NCI-H2029 treated with DMSO at 0.1 percent for 48 hours (cell line): Measurements from ENCODE around the gene GARNL3.

Experiments used
- DNase-seq: peaks from one replicate; lab custom pipeline; 2025; lab: John Stamatoyannopoulos, UW

The GARNL3 gene

DNA sequence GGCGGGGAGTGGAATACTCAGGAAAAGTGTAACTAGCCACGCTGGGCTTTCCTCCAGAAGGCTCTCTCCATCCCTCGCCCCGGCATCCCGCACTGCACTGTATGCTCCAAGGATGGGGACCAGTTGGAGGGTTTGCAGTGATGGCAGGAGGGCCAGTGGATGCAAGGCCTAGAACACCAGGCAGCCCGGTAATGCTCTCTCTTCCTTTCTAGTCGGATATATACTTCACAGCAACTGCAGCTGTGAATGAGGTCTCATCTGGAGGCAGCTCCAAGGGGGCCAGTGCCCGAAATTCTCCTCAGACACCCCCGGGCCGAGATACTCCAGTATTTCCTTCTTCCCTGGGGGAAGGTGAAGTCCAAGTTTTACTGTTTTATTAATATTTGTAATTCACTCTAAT lies 122.4 kb downstream of the GARNL3 start:
- DNase-seq = no peak

DNA sequence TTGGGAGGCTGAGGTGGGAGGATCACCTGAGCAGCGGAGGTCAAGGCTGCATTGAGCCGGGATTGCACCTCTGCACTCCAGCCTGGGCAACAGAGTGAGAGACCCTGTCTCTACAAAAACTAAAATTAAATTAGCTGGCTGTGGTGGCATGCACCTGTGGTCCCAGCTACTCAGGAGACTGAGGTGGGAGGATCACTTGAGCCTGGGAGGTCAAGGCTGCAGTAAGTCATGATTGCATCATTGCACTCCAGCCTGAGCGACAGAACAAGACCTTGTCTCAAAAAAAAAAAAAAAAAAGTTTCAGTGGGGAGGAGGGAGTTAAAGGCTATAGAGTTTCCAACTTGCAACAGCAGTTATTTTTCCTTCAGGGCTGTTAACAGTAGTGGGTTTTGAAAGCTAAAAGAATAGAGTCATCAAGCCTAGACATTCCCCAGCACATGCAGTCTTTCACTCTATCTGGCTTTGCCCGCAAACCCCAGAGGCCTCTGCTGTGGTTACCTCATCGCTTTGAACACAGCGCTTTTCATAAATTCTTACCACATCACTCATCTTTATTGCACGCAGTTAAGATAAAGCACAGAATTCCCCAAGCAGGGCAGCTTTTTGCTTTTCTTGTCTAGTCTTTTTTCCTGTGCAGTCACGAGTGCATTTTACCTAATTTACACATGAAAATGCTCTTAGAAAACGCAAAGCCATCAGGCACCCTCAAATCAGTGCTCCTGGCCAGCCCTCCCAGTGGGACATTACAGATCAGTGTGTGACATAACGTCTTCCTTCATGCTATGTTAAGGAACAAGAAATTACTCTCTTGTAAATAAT lies 123.7 kb downstream of the GARNL3 start:
- DNase-seq = no peak

DNA sequence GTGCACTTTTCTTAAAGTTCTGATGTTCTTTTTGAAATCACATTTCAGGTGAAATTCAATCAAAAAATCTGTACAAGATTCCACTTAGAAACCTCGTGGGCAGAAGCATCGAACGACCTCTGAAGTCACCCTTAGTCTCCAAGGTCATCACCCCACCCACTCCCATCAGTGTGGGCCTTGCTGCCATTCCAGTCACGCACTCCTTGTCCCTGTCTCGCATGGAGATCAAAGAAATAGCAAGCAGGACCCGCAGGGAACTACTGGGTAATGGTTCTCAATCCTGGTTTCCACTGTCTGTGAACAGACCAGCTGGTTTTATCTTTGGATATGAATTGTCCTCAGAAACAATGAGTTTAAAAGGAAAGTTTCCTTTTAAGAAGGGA lies 124.3 kb downstream of the GARNL3 start:
- DNase-seq = no peak

DNA sequence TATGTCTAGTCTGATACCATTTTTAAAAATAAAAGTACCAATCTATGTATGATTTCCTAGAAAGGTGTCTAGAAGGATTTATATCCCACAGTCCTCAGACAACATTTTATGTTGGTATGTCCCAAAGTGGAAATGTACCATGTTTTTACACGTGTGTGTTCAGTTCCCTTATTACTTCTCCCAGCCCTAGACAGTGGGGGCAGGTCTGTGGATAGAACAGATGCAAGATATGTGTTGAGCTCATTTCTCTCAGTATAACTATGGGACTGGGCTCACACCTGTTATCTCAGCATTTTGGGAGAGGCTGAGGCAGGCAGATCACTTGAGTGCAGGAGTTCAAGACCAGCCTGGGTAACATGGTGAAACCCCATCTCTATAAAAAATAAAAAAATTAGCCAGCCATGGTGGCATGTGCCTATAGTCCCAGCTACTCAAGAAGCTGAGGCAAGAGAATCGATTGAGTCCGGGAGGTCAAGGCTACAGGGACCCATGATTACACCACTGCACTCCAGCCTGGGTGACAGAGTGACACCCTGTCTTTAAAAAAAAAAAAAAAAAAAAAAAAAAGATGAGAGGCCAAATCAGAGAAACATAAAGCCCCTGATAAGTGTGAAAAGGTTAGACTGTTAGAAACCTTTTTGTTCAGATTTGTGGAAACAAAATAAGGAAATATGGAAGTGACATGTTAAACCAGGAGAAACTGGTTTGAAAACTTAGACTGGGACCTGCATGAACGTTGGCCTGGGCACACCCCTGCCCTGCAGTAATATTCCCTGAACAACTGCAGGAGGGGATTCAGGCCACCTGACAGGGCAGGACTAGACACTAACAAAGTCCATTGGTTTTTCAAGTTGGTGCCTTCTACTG lies 125.0 kb downstream of the GARNL3 start:
- no peak for DNase-seq

DNA sequence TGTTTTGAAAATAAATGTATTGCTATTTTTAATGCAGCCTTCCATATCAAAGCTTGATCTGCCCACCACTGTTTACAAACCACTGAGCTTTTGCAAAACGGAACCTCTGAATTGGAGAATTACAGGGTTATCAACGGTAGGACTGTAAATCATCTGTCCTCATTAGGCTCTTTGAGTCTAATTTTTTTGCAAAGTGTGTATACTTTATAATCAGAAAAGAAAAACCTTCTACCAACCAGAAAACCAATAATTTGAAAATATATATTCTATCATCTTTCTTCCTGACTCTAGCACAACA lies 125.6 kb downstream of the GARNL3 start:
- DNase-seq = no peak

DNA sequence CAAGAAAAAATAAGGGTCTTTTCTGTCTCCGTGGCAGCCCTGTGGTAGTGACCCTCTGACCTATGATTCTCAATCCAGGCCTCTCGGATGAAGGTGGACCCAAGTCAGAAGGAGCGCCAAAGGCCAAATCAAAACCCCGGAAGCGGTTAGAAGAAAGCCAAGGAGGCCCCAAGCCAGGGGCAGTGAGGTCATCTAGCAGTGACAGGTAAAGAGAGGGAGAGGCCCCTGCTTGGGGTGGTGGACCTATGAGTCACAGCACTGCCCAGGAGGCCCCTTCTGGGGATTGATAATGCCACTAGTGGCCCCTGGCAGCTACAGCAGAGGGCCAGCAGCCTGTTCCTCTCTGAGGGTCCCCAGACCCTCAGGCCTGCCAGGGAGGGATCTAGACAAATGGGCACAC lies 126.0 kb downstream of the GARNL3 start:
- DNase-seq = no peak

DNA sequence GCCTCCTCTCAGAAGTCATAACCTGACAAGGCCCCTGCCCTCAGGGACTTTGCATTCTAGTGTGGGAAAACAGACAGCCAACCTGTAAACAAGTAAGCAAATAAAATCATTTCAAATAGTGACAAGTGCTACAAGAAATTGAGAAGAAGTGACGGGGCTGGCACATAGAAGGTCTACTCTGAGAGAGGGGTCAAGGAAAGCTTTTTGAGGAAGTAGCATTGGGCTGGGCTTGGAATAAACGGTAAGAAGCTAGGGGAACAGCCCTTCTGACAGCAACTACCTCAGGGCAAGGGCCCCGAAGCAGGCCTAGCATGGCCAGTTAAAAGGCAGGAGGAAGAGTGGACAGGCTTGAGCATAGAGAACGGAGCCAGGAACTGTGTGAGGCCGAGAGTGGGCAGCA lies 127.6 kb downstream of the GARNL3 start:
- DNase-seq = no peak

DNA sequence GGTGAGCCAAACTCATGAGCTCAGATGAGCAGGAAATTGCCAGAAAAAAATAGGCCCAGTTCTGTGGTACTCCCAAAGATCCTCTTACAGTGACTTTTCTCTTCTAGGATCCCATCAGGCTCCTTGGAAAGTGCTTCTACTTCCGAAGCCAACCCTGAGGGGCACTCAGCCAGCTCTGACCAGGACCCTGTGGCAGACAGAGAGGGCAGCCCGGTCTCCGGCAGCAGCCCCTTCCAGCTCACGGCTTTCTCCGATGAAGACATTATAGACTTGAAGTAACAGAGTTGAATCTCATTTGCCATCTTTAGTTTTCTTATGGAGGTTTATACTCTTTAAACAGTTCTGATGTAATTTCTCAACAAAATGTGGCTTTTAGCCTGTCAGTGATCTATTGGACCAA lies 128.4 kb downstream of the GARNL3 start:
- DNase-seq = no peak

DNA sequence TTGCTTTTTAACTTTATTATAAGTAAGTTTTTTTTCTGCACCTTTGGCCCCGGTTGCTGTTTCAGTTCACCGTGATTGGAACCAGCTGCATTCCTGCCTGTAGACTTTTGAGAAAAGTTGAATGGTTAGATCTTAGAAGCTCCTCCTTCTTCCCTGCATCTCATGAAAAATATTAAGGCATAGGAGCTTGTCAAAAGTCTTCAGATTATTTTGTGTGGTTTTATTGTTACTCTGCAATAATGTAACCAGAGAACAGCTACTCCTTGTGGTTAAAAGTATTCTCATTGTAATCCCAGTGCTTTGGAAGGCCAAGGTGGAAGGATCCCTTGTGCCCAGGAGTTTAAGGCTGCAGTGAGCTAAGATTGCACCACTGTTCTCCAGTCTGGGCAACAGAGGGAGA lies 129.1 kb downstream of the GARNL3 start:
- DNase-seq = no peak

DNA sequence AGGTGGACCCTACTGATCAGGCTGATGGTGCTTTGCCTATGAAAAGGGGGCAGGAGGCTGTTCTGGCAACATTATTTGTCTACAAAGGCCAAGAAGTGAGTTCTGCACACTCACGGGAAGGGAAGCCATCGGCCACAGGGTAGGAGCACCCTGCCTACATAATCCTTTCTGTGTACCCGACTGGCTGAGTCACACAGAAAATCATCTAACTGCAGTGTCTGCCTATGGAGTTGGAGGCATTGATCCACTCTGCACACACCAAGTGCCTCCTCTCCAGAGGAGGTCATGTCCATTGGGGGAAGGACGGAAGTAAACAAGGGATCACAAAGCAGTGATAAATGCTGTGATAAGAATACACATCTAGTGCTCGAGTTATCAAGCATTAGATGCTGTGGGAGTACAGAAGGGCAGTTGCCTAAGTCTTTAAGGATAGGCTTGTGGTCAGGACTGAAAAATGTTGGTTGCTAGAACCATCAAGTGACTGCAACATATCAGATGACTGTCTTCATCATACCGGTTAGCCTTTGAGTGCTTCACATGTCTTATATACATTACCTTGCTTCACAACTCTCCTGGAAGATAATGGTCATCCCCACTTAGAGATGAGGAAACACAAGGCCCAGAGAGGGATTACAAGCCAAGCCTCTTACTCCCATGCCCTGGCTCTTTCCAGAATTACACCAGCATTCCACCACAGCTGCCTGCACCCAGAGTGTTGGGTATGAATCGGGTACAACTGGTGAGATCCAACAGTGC lies 131.1 kb downstream of the GARNL3 start:
- DNase-seq = no peak

DNA sequence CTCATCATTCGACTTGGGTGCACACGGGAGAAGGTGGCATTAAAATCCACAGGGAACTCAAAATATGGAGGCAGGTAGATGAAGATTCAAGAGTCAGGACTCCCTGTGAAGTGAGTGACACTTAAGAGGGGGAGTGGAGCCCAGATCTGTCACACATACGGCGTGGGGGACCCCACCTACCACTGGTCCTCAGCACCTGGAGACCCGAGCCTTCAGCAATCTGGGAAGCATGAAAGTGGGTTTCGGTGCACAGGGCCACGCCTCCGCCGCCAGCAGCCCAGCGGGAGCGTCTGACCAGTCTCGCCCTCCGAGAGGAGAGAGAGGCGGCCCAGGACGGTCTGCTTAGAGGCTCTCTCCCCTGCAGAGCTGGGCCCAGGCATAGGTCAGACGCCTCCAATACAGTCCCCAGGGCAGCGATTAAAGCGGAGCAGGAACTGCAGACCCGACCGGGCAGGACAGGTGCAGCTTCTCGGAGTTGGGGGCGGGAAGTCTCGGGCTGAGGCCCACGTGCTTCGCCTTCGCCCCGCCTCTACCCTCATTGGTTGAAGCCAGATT lies 131.8 kb downstream of the GARNL3 start:
- no peak for DNase-seq

DNA sequence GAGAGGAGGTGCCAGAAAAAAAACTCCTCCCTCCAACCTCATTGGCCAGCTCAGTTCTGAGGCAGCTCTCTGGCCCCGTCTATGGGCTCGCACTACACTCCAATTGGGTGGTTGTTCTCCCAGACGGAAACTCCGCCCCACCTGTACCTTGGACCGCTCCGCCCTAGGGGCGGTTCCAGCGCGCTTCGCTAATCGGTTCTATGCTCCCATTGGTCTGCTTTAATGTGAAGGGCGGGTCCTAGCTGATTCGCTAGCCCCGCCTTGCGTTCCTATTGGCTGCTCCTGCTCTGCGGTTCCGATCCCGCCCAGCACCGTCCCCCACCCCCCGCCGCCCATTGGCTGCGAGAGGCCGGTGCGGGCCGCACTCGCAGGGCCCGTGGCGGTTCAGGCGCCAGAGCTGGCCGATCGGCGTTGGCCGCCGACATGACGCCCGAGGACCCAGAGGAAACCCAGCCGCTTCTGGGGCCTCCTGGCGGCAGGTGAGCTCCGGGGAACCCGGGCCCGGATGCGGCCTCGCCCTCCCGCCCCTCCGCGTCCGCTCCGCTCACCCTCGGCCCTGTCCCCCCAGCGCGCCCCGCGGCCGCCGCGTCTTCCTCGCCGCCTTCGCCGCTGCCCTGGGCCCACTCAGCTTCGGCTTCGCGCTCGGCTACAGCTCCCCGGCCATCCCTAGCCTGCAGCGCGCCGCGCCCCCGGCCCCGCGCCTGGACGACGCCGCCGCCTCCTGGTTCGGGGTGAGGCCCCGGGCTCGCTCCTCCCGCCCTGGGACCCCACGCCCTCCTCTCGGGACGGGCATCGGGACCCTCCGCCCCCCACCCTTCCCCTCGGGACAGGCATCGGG lies 132.5 kb downstream of the GARNL3 start, which contains the start of gene SLC2A8:
Gene SLC2A8, plus strand, starts transcription at position 362 of the 838 bp plus-strand sequence. Its CDS starts 62 bp downstream, at position 424.
- DNase-seq = peak; percentile 98

DNA sequence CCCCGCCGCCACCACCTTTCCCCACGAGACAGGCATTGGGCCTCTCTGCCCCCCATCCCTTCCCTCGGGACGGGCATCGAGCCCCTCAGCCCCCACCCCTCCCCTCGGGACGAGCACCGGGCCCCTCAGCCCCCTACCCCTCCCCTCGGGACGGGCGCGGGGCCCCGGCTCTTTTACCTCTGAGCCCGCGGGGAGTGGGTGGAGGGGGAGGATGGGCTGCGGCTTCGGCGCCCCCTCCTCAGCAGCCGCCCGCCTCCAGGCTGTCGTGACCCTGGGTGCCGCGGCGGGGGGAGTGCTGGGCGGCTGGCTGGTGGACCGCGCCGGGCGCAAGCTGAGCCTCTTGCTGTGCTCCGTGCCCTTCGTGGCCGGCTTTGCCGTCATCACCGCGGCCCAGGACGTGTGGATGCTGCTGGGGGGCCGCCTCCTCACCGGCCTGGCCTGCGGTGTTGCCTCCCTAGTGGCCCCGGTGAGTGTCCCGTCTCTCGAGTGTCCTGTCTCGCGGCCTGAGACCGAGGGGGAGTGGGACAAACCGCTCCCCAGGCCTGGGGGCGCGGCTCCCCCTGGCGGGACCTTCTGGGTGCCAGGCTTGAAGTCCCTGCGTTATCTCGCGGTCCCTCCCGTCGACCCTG lies 133.2 kb downstream of the GARNL3 start:
- DNase-seq = no peak

DNA sequence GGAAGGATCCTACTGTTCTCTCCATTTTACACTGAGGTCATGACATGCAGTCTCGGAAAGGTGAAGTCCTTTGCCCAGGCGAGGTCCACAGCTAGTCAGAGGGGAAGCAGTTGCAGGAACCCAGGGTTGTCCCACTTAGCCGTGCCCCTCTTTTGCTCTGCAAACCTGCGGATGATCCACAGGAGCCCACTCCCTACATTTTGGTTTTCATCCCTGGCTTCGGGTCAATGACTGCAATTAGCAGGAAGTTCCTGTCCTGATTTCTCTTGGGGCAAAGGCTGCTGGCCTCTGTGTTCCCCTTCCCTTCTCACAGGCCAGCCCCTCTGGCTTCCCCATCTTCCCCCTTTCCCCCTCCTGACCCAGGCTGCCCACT lies 133.7 kb downstream of the GARNL3 start:
- DNase-seq = no peak

DNA sequence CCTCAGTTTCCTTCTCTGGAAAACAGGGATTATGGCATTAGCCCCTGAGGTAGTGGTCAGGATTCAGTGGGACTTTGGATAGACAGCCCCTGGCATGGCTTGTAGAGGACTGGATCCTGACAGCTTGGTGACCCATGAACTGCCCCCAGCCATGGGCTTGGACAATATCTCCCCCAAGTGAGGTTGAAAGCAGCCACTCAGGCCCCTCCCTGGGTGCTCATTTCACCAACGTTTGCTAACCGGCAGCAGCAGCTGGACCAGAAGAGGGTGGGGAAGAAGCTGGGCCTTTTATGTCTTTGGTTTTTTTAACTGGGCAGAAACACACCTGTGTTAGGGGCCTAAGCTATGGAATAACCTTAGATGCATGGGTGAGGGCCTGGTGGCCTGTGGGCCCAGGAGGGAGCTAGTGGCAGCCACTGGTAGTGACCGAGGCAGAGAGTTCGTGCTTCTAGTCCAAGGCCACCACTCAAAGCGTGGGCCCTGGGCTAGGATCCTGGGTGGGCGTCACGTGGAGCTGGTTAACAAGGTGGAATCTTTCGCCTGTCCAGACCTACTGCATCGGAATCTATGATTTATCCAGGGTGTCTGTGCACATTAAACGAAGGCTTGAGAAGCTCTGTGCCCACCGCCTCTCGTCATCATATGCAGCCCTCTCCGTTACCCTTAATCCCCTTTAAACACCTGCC lies 134.3 kb downstream of the GARNL3 start:
- DNase-seq = no peak

DNA sequence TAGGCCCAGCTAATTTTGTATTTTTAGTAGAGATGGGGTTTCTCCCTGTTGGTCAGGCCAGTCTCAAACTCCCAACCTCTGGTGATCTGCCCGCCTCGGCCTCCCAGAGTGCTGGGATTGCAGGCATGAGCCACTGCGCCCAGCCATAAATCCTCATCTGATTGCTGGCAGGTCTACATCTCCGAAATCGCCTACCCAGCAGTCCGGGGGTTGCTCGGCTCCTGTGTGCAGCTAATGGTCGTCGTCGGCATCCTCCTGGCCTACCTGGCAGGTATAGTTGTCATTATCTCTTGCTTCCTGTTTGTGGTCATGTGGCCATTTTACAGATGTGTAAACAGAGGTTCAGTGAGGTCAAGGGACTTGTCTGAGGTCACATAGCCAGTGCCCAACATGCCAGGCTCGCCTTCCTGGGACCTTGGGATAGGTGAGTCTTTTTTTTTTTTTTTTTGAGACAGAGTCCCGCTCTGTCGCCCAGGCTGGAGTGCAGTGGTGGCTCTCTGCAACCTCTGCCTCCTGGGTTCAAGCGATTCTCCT lies 135.2 kb downstream of the GARNL3 start:
- no peak for DNase-seq

DNA sequence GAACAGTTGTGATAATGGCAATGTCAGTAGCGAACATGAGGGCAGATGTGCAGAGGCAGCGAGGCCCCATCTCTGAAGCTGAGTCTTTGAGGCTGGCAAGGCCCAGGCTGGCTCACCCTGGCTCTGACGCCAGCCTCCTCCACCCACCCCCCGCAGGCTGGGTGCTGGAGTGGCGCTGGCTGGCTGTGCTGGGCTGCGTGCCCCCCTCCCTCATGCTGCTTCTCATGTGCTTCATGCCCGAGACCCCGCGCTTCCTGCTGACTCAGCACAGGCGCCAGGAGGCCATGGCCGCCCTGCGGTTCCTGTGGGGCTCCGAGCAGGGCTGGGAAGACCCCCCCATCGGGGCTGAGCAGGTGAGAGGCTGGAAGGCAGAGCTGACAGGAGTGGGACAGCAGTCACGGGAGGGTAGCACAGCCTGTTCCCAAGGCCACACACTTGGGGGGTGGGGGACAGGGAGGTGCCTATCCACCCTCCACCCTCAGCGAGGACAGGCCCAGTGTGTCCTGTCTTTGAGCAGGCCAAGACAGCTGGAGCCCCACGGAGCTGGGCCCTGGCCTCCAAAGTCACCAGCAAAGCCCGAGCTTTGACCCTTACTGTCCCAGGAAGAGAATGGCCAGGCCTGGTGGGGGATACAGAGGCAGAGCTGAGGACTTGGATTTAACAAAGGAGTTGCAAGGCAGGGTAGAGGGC lies 138.0 kb downstream of the GARNL3 start:
- DNase-seq = no peak

DNA sequence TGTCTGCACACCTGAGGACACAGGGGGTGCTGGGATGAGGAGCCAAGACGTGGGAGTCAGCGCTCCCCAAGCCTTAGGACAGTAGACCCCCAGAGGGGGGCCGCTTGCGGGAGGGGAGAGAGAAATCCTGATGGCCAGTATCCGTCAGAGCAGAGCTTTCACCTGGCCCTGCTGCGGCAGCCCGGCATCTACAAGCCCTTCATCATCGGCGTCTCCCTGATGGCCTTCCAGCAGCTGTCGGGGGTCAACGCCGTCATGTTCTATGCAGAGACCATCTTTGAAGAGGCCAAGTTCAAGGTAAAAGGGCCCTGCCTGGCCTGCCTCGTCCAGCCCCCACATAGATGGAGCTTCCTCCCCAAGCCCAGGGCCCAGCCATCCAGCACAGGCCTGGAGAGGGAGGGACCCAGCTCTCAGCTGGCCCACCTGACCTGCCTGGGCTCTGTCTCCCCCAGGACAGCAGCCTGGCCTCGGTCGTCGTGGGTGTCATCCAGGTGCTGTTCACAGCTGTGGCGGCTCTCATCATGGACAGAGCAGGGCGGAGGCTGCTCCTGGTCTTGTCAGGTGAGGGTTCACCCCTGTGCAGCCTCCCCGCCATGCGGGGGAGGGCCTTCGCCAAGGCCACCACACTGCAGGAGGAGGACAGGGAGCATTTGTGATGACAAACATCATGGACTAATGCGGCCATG lies 139.1 kb downstream of the GARNL3 start:
- no peak for DNase-seq

DNA sequence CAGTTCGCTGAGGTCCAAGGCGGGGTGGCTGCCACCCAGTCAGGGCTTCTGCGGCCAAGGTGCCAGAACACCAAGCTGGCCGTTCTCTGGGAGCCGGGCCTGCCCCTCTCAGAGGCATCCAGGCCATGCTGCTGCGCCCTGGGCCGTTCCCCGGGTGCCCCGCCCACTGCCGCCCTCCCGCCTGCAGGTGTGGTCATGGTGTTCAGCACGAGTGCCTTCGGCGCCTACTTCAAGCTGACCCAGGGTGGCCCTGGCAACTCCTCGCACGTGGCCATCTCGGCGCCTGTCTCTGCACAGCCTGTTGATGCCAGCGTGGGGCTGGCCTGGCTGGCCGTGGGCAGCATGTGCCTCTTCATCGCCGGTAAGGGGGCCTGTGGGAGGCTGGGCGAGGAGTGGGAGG lies 140.1 kb downstream of the GARNL3 start:
- DNase-seq = no peak
